K562 (cell line): ENCODE results near the gene EXOC3L1. TPM values are rescaled to one million over a fixed set of nuclear protein-coding genes. Genes with fewer than 3 reads are reported as not detected.

Experiments
- ATAC-seq: fragments of 200-7000 bp; cut with Tn5 transposase; 3 replicates; pipeline ENCODE4 v1.9.1; 2020; ENCODE audit warnings: moderate library complexity
- BruUV-seq: library from RNA; stranded (reverse); fragments of 400-500 nt; replicated peaks from 2 replicates; lab custom pipeline; 2021; lab: Mats Ljungman, UMichigan
- CTCF ChIA-PET: fragments of 300-600 bp; formaldehyde crosslinking; extraction: SDS; loops from one replicate; lab custom pipeline; 2021; ENCODE audit warnings: low intra/inter-chr PET ratio; lab: Yijun Ruan, JAX
- POLR2A ChIA-PET: fragments of 300-600, 350-650 bp; sonication (Branson Sonifier 250); formaldehyde crosslinking; extraction: SDS; loops from one replicate; lab custom pipeline; 2021; ENCODE audit warnings: antibody characterized with exemption, inconsistent platforms; lab: Yijun Ruan, JAX
- DNase-seq, 4 experiments: peaks; one replicate each; pipeline versions ENCODE4 v3.0.0 to v3.0.0-alpha.2; 2011 to 2018; ENCODE audit warnings: low spot score in 3 of 4, mixed read lengths in 3 of 4; ENCODE audit errors: extremely low read depth in 1 of 4
- FAIRE-seq: peaks from 2 replicates; lab custom pipeline; 2011; peaks lifted over from hg19 to GRCh38; lab: Jason Lieb, UNC
- H2AFZ ChIP-seq: 2 replicates; pipeline ENCODE4 v1.6.0; 2011; ENCODE audit warnings: low read depth, low read length, control low read depth, inconsistent platforms
- H3K27ac ChIP-seq: fragments of 200-600 bp; 3 replicates; pipeline ENCODE4 v1.8.0; 2011; ENCODE audit warnings: low read depth, mild to moderate bottlenecking, control low read depth, inconsistent platforms, low read length, moderate library complexity, mixed read lengths; ENCODE audit errors: extremely low read depth
- H3K27me3 ChIP-seq, 2 experiments: fragments of 300-600 bp in 1 of 2; 2 replicates in 1 of 2; 3 replicates in 1 of 2; pipeline versions ENCODE4 v1.6.0 to v1.8.0; 2011; ENCODE audit warnings: inconsistent platforms in 2 of 2, low read length in 2 of 2, mild to moderate bottlenecking in 1 of 2, mixed read lengths in 1 of 2, moderate library complexity in 1 of 2; ENCODE audit not compliant: control insufficient read depth in 2 of 2, insufficient read depth in 2 of 2
- H3K36me3 ChIP-seq: fragments of 300-600 bp; 3 replicates; pipeline ENCODE4 v1.8.0; 2011; ENCODE audit warnings: mild to moderate bottlenecking, low read length, inconsistent platforms; ENCODE audit not compliant: control insufficient read depth, insufficient read depth
- H3K4me1 ChIP-seq, 2 experiments: fragments of 200-600 bp in 1 of 2; replicated peaks in 1 of 2; 2 replicates in 1 of 2; 3 replicates in 1 of 2; pipeline versions ENCODE4 v1.5.1 to v1.8.0; 2011; ENCODE audit warnings: inconsistent platforms in 2 of 2, low read length in 2 of 2, mild to moderate bottlenecking in 1 of 2, mixed read lengths in 1 of 2, moderate library complexity in 1 of 2; ENCODE audit not compliant: control insufficient read depth in 2 of 2, insufficient read depth in 2 of 2
- H3K4me2 ChIP-seq: 2 replicates; pipeline ENCODE4 v1.6.1; 2011; ENCODE audit warnings: low read length, control low read depth, inconsistent platforms, mixed read lengths; ENCODE audit not compliant: insufficient read depth
- H3K4me3 ChIP-seq: fragments of 200-600 bp; sonication (generic), shearing (Covaris generic); 2 replicates; pipeline ENCODE4 v1.5.1; 2016; ENCODE audit warnings: control low read depth, inconsistent platforms
- H3K79me2 ChIP-seq: fragments of 200-600 bp; 3 replicates; pipeline ENCODE4 v1.8.0; 2011; ENCODE audit warnings: low read length, inconsistent platforms; ENCODE audit not compliant: control insufficient read depth, insufficient read depth
- H3K9ac ChIP-seq, 2 experiments: 2 replicates each; pipeline versions ENCODE4 v1.6.0 to v1.6.1; 2011; ENCODE audit warnings: low read depth in 2 of 2, low read length in 2 of 2, control low read depth in 1 of 2, inconsistent platforms in 1 of 2, mild to moderate bottlenecking in 1 of 2, mixed read lengths in 1 of 2; ENCODE audit not compliant: insufficient read depth in 1 of 2
- H3K9me1 ChIP-seq: one replicate; pipeline ENCODE4 v1.6.0; 2011; ENCODE audit warnings: inconsistent platforms, mild to moderate bottlenecking, low read length, moderate library complexity; ENCODE audit not compliant: control insufficient read depth, insufficient read depth
- H3K9me3 ChIP-seq: replicated peaks from 2 replicates; pipeline ENCODE4 v1.5.1; 2011; ENCODE audit warnings: low read depth, low read length, inconsistent platforms; ENCODE audit not compliant: control insufficient read depth, insufficient read depth
- H4K20me1 ChIP-seq: replicated peaks from 2 replicates; pipeline ENCODE4 v1.6.1; 2011; ENCODE audit warnings: low read length, inconsistent platforms, mixed read lengths; ENCODE audit not compliant: control insufficient read depth, insufficient read depth
- BDP1 ChIP-seq: IDR thresholded peaks from 3 replicates; pipeline ENCODE4 v1.6.1; 2011; ENCODE audit not compliant: insufficient read length, insufficient read depth
- HOMEZ ChIP-seq: fragments of 250-450 bp; sonication (Bioruptor Pico); IDR thresholded peaks from 2 replicates; pipeline ENCODE4 v1.4.0; 2020; ENCODE audit warnings: mild to moderate bottlenecking, moderate library complexity
- KDM4B ChIP-seq, 2 experiments: fragments of 450-650 bp in 1 of 2; sonication (generic) in 1 of 2; IDR thresholded peaks; 2 replicates each; pipeline ENCODE4 v1.6.1; 2016 to 2017; ENCODE audit warnings: borderline replicate concordance in 2 of 2, antibody characterized with exemption in 1 of 2, low read depth in 1 of 2, mild to moderate bottlenecking in 1 of 2
- L3MBTL2 ChIP-seq: fragments of 450-650 bp; IDR thresholded peaks from 2 replicates; pipeline ENCODE4 v1.6.1; 2016; ENCODE audit warnings: mild to moderate bottlenecking, moderate library complexity
- STAG1 ChIP-seq: sonication (generic); formaldehyde crosslinking; IDR thresholded peaks from 2 replicates; pipeline ENCODE4 v1.5.0; 2020; ENCODE audit warnings: missing genetic modification reagents, borderline replicate concordance
- TAL1 ChIP-seq: fragments of 450-650 bp; IDR thresholded peaks from 2 replicates; pipeline ENCODE4 v1.6.1; 2016; ENCODE audit warnings: mild to moderate bottlenecking
- TRIM24 ChIP-seq, 2 experiments: fragments of 450-650 bp; IDR thresholded peaks; 2 replicates each; pipeline ENCODE4 v1.6.1; 2016
- XRCC4 ChIP-seq: IDR thresholded peaks from one replicate; pipeline ENCODE4 v1.6.1; 2011; ENCODE audit not compliant: insufficient read depth, insufficient read length; ENCODE audit errors: extremely low read depth
- ZNF143 ChIP-seq: sonication (generic); formaldehyde crosslinking; IDR thresholded peaks from 2 replicates; pipeline ENCODE4 v1.9.0; 2022; ENCODE audit warnings: mild to moderate bottlenecking, missing genetic modification reagents
- ZNF318 ChIP-seq, 2 experiments: fragments of 450-650 bp; IDR thresholded peaks; 2 replicates each; pipeline ENCODE4 v1.6.1; 2016; ENCODE audit warnings: mild to moderate bottlenecking in 2 of 2, borderline replicate concordance in 1 of 2, low read depth in 1 of 2, moderate library complexity in 1 of 2
- ZNF507 ChIP-seq: conservative IDR thresholded peaks from 2 replicates; pipeline ENCODE4 v1.6.1; 2017; ENCODE audit warnings: missing genetic modification characterization, missing compliant biosample characterization
- ZNF696 ChIP-seq: fragments of 250-450 bp; sonication (Bioruptor Pico); conservative IDR thresholded peaks from 2 replicates; pipeline ENCODE4 v1.4.0; 2020; ENCODE audit warnings: mild to moderate bottlenecking, moderate library complexity
- ZNF75A ChIP-seq: fragments of 450-650 bp; formaldehyde crosslinking; IDR thresholded peaks from 2 replicates; pipeline ENCODE4 v1.4.0; 2020; ENCODE audit warnings: mild to moderate bottlenecking
- ZNF766 ChIP-seq: fragments of 200-800 bp; sonication (Bioruptor generic); conservative IDR thresholded peaks from 2 replicates; pipeline ENCODE4 v1.6.1; 2016; ENCODE audit warnings: missing genetic modification characterization, missing compliant biosample characterization
- WGBS: fragments of 100-300 bp; shearing (Covaris generic); methylation state at CpG from one replicate; pipeline ENCODE4 v1.1.6; 2016; ENCODE audit warnings: low coverage, mixed read lengths; ENCODE audit not compliant: insufficient coverage; ENCODE audit errors: missing lambda C conversion rate; 5-methylcytosine and 5-hydroxymethylcytosine counted together
- in situ Hi-C: fragments of 300-500 bp; cut with MboI; formaldehyde crosslinking; loops from 4 replicates; pipeline ENCODE4 v1.15.0; 2018; ENCODE audit warnings: inconsistent platforms, mixed read lengths
- intact Hi-C: fragments of 100-400 bp; cut with micrococcal nuclease; formaldehyde crosslinking; loops from 2 replicates; pipeline ENCODE4 v1.14.2; 2022
- polyA plus RNA-seq, 8 experiments: library from polyadenylated mRNA; depleted of rRNA in 4 of 8; stranded (reverse) in 5 of 8; unstranded in 3 of 8; fragments of >200 nt; fragmentation: Nextera tagmentation in 2 of 8; fragmentation: Illumina TruSeq in 1 of 8; extraction: Ambion mirVana in 2 of 8; extraction: Trizol in 1 of 8; gene quantifications; 2 replicates each; pipeline versions ENCODE4 v1.2.1 to v1.2.3, GENCODE V29; 2011 to 2014; ENCODE audit warnings: inconsistent platforms in 1 of 8, missing spikeins in 1 of 8
- total RNA-seq, 7 experiments: library from RNA; depleted of rRNA in 6 of 7; stranded (reverse); fragments of >200 nt in 6 of 7; fragmentation: Illumina TruSeq in 2 of 7; extraction: Trizol in 2 of 7; gene quantifications; 2 replicates each; pipeline versions ENCODE4 v1.2.1 to v1.2.3, GENCODE V29; 2011 to 2021; ENCODE audit warnings: low replicate concordance in 1 of 7

The EXOC3L1 gene
- total and polyA plus RNA-seq, 9 of the 15 experiments (the other 6 are each of a cell fraction or from before 2014, with no cell fraction given): 0.08 TPM; not detected in 8

GRCh38 chr16:67209565-67209964 lies 19.6 kb upstream of the EXOC3L1 start:
- Histone ChIP-seq H3K79me2 (no peaks in the 10 kb centered on the region), H4K20me1 (no peaks in the 10 kb centered on the region; the same call in 1 of the 2 replicates), H3K4me3 (no peak overlapping the region), H3K27me3 (no peaks in the 10 kb centered on the region), H3K36me3 (0 out of 3 replicates have a peak, but pooled peaks cover 5% of the 10 kb centered on the region), H3K9me1 (peaks cover 3% of the 10 kb centered on the region), H3K27ac (no peak overlapping the region), H2AFZ (no peak overlapping the region), H3K4me2 (no peak overlapping the region), H3K9me3 (no peaks in the 10 kb centered on the region), H3K9ac (peak overlapping the region in 1 of 2 experiments; percentile 10; a peak in 1 of 4 replicates), H3K4me1 (peaks cover 10 to 40% of the 10 kb centered on the region in 2 experiments; a peak in 4 of 5 replicates)
- ATAC-seq: no peak
- in situ Hi-C loops: no loop called here
- WGBS: 53% methylated on average over 7 of the region's 8 CpGs
- POLR2A ChIA-PET: interaction anchor here (1.4 to 2.8 kb wide), 3 partner anchors 12 to 61 kb away, joined by 3 to 9 read pairs (median 8); no protein-coding TSS in a partner anchor
- no peak for DNase-seq
- no TSS peak for BruUV-seq
- FAIRE-seq: no peak
- intact Hi-C loops: no loop called here
- CTCF ChIA-PET: no interaction called here
- TF ChIP-seq TRIM24 (IDR thresholded peaks at IDR 0.05) (no peak), ZNF318 (IDR thresholded peaks at IDR 0.05; ENCODE audit: borderline replicate concordance in 1 of 2, low read depth in 1 of 2) (no peak), KDM4B (IDR thresholded peaks at IDR 0.05; ENCODE audit: borderline replicate concordance in 2 of 2, low read depth in 1 of 2) (no peak), STAG1 (CRISPR knock-in tag) (no peak), BDP1 (no peak), XRCC4 (no peak), TAL1 (no peak), ZNF75A (CRISPR knock-in tag) (no peak), ZNF143 (CRISPR knock-in tag) (no peak), HOMEZ (CRISPR knock-in tag) (no peak), ZNF696 (CRISPR knock-in tag) (no peak), ZNF507 (tag) (no peak), L3MBTL2 (no peak), ZNF766 (CRISPR knock-in tag) (no peak)
